Activated CD4-positive, alpha-beta memory T cell treated with anti-CD3 and anti-CD28 coated beads, Interleukin-2, amount 10 ng/mL, durations not matched to agents 7 days and 5 days (primary cell): ENCODE measurements around the gene FCGR1A. TPM values are rescaled to one million over a fixed set of nuclear protein-coding genes. Genes with fewer than 3 reads are reported as not detected.
"Not testable (repeated sequence)": the region's sequence is repeated elsewhere in the genome, so short reads cannot be mapped to it uniquely, and the experiment has no call there.

ENCODE experiments used
- CTCF ChIA-PET: fragments of 350-600 bp; sonication (Branson Sonifier 250); formaldehyde crosslinking; loops from one replicate; lab custom pipeline; 2021; ENCODE audit warnings: antibody characterized with exemption, inconsistent platforms; lab: Charles Lee
- POLR2A ChIA-PET: fragments of 350-600 bp; sonication (Branson Sonifier 250); formaldehyde crosslinking; loops from one replicate; lab custom pipeline; 2021; ENCODE audit warnings: antibody characterized with exemption; lab: Charles Lee
- DNase-seq: peaks from one replicate; pipeline ENCODE4 v3.0.0-alpha.2; 2020
- H3K27ac Mint-ChIP-seq: one replicate; pipeline ENCODE4 v1.8.0; 2021; ENCODE audit warnings: mild to moderate bottlenecking, mixed read lengths
- H3K27me3 Mint-ChIP-seq: one replicate; pipeline ENCODE4 v1.8.0; 2021; ENCODE audit warnings: mixed read lengths
- H3K36me3 Mint-ChIP-seq: one replicate; pipeline ENCODE4 v1.8.0; 2021; ENCODE audit warnings: low read depth, mixed read lengths
- H3K4me1 Mint-ChIP-seq: one replicate; pipeline ENCODE4 v1.8.0; 2021; ENCODE audit warnings: mixed read lengths
- H3K4me3 Mint-ChIP-seq: one replicate; pipeline ENCODE4 v1.8.0; 2021; ENCODE audit warnings: mild to moderate bottlenecking, mixed read lengths
- H3K9me3 Mint-ChIP-seq: one replicate; pipeline ENCODE4 v1.8.0; 2021; ENCODE audit warnings: mixed read lengths
- total RNA-seq, 2 experiments: library from RNA; stranded (reverse); gene quantifications; one replicate each; pipeline ENCODE4 v1.2.3, GENCODE V29; 2021

The FCGR1A gene
- total RNA-seq, 2 experiments from 2014 or later = 0.58 to 1.1 TPM

GRCh38 chr1:149832316-149833126, 50.0 kb downstream of the FCGR1A start:
- H3K9me3 Mint-ChIP-seq, H3K4me3 Mint-ChIP-seq, POLR2A ChIA-PET, H3K4me1 Mint-ChIP-seq, CTCF ChIA-PET, H3K36me3 Mint-ChIP-seq, DNase-seq, H3K27me3 Mint-ChIP-seq, H3K27ac Mint-ChIP-seq: not testable (repeated sequence)

DNA sequence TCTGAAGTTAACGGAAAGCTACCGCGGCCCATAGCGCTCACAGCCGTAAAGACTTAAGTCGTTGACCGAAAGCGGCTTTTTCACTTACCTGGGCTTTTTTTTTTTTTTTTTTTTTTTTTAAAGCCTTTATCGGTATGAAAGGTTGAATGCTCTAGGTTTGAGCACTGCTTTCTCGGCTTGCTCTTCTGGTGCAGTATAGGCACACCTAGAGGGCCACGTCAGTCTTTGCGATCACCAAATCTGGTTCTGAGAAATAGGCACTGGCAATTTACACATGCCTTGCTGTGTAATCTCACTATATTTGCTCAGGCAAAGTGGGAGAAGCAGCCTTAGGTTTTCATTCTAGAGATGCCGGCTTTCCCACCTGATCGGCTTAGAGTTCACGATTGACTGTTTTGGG, 50.6 kb downstream of the FCGR1A start:
- H3K4me3 Mint-ChIP-seq, DNase-seq, H3K36me3 Mint-ChIP-seq, H3K4me1 Mint-ChIP-seq, H3K9me3 Mint-ChIP-seq, POLR2A ChIA-PET, CTCF ChIA-PET, H3K27ac Mint-ChIP-seq, H3K27me3 Mint-ChIP-seq: not testable (repeated sequence)

DNA sequence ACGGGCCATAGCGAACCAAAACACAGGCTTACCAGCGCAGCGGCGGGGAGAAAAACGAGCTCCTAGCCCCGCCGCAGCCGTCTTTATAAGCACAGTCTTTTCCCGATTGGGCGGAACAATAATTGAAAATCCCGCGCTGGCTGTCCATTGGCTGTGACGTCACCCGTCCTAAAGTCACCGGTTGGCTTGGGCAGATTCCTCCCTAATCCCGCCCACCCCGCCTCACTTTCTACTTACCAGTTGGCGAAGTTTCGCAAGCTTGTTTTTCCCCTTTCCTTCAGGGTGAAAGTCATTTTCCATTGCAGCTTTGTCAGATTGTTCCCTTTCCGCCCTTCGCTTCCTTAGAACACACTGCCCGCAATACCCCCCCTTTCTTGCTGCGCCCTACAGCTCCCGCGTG, 58.7 kb downstream of the FCGR1A start:
- H3K27ac Mint-ChIP-seq, CTCF ChIA-PET: not testable (repeated sequence)

More for the DNA sequence above, 58.7 kb downstream of the FCGR1A start:
- H3K27me3 Mint-ChIP-seq, POLR2A ChIA-PET, H3K9me3 Mint-ChIP-seq, DNase-seq, H3K4me3 Mint-ChIP-seq: not testable (repeated sequence)
- Mint-ChIP-seq H3K4me1 (peaks cover 20% of the 10 kb centered on the region), H3K36me3 (peaks cover 27% of the 10 kb centered on the region)

Other genes starting within 250 kb of the FCGR1A start
- 1 to 10 TPM; 1.1 to 1.9 TPM for gene PPIAL4C, start 198.8 kb upstream of the FCGR1A start, total RNA-seq
- gene BOLA1, start 116.9 kb downstream of the FCGR1A start, total RNA-seq = 10 to 100 TPM; 24.9 to 27.2 TPM
- 10 to 100 TPM; 14.4 to 15.2 TPM for gene SV2A, start 135.2 kb downstream of the FCGR1A start, total RNA-seq
- 10 to 100 TPM; 82.3 to 84.3 TPM for gene SF3B4, start 145.1 kb downstream of the FCGR1A start, total RNA-seq
- 10 to 100 TPM; 19.2 to 20.7 TPM for gene MTMR11, start 154.2 kb downstream of the FCGR1A start, total RNA-seq
- 10 to 100 TPM; 15.9 to 17.4 TPM for gene OTUD7B, start 228.0 kb downstream of the FCGR1A start, total RNA-seq